GM13976 (cell line): ENCODE measurements around the gene CLSTN2.

ENCODE experiments used
- DNase-seq: peaks from one replicate; pipeline ENCODE4 v3.0.0; 2012; ENCODE audit warnings: low spot score
- in situ Hi-C: fragments of 300-500 bp; cut with MboI; formaldehyde crosslinking; loops from one replicate; pipeline ENCODE4 v1.12.0; 2022; ENCODE audit warnings: low sequenced_read_pairs, mixed read lengths, inconsistent platforms; ENCODE audit not compliant: unreplicated experiment
- TF ChIP-seq, protein P1 (sequence below): IDR thresholded peaks from 2 replicates; pipeline ENCODE4 v1.5.1; 2012; ENCODE audit warnings: borderline replicate concordance, mild to moderate bottlenecking; ENCODE audit not compliant: insufficient read depth; ENCODE audit errors: extremely low read depth, missing control alignments, control extremely low read depth

The CLSTN2 gene

GRCh38 chr3:140373234-140373633 is 438.2 kb downstream of the CLSTN2 start:
- TF ChIP-seq, protein P1, sequence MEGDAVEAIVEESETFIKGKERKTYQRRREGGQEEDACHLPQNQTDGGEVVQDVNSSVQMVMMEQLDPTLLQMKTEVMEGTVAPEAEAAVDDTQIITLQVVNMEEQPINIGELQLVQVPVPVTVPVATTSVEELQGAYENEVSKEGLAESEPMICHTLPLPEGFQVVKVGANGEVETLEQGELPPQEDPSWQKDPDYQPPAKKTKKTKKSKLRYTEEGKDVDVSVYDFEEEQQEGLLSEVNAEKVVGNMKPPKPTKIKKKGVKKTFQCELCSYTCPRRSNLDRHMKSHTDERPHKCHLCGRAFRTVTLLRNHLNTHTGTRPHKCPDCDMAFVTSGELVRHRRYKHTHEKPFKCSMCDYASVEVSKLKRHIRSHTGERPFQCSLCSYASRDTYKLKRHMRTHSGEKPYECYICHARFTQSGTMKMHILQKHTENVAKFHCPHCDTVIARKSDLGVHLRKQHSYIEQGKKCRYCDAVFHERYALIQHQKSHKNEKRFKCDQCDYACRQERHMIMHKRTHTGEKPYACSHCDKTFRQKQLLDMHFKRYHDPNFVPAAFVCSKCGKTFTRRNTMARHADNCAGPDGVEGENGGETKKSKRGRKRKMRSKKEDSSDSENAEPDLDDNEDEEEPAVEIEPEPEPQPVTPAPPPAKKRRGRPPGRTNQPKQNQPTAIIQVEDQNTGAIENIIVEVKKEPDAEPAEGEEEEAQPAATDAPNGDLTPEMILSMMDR: no peak
- DNase-seq: no peak
- in situ Hi-C loops: no loop called here

DNA sequence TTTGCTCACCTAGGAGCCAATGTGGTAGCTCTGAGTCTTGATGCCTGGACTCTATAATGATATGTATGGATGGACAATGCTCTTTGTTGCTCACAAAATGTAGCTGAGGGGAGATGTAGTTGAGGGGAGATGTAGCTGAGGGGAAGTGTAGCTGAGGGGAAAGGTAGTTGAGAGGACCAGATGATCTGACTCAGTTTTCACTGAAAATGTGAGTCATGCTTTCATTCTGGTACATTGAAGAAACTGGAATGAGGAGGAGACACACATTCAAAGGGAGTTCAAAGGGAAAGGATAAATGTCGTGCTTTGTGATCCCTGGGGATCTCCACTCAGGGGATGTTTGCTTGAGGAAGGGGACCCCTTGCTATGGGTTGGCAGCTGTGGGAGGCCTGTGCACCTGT is 440.0 kb downstream of the CLSTN2 start:
- DNase-seq: no peak
- in situ Hi-C loops: no loop called here
- TF ChIP-seq, protein P1: no peak

- in situ Hi-C loops: no loop called here
- TF ChIP-seq, protein P1: no peak
- DNase-seq: no peak
Observed at GRCh38 chr3:140376136-140376889, 441.3 kb downstream of the CLSTN2 start.

- in situ Hi-C loops: no loop called here
- no peak for DNase-seq
- TF ChIP-seq, protein P1: no peak
Observed at GRCh38 chr3:140377644-140378043, 442.7 kb downstream of the CLSTN2 start.

DNA sequence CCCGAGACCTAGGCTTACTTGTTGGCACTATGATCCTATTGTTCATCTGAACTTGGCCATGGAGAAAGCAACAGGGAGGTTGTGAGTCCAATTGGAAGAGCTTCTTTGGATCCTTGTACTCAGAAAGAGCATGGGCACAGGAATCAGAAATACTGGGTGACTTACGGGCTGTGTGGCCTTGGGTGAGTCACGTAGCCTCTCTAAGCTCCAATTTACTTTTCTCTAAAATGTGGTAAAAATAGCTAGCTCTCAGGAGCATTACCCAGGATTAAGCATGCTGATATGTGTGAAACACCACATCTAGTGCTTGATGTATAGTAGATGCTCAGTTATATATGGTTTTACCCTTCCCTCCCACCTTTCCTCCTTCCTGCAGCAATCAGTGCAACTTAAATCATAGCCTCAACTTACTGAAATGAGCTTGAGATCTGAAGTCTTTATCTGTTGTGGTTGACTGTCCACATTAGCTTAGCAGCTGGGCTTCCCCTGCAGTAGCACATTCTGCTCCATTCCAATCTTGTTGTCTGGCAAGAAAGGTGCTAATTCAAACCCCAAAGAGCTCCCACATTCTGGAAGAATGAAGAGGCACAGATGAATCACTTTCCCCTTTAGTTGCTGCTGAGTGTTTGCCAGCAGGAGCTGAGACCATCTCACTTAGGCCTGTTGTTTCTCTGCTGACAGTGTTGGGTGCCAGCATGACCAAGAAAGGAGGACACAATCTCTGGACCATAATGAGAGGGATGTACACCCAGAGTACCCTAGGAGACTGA is 443.8 kb downstream of the CLSTN2 start:
- in situ Hi-C loops: no loop called here
- no peak for DNase-seq
- TF ChIP-seq, protein P1: no peak

GRCh38 chr3:140384028-140384771 is 449.2 kb downstream of the CLSTN2 start:
- no peak for DNase-seq
- TF ChIP-seq, protein P1: no peak
- in situ Hi-C loops: no loop called here
